Measurements from ENCODE around the gene TJAP1. TPM values are rescaled to one million over a fixed set of nuclear protein-coding genes. Genes with fewer than 3 reads are reported as not detected.

TJAP1 gene
- total and polyA plus RNA-seq, 2 of the 8 experiments (the other 6 are each of a cell fraction or from before 2014, with no cell fraction given): 30.7 to 40.4 TPM

DNA sequence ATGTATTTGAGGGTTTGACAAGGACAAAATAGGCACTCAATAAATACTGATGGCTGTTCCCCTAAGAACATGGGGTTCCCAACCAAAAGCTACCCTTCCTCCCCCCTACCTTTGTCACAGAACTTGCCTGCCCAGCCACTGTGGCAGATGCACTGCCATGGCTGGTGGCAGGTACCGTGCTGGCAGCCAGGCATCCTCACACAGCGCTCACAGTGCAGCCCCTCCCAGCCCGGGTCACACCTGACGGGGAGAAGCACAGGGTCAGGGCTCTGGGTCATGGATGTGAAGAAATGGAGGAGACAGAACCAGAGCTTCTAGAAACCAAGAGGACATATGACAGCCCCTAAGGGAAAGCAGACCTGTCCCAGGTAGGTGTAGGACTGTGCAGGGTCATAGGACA lies 24.5 kb upstream of the TJAP1 start (continued):
- no peak for TF ChIP-seq ATF3 (IDR thresholded peaks at IDR 0.05; ENCODE audit: insufficient read depth, low read depth, low read length)
- TF ChIP-seq CEBPB (IDR thresholded peaks at IDR 0.05; ENCODE audit: low read depth, low read length): no peak
- TF ChIP-seq HDAC6 (IDR thresholded peaks at IDR 0.05; ENCODE audit: low read depth, low read length): no peak
- TF ChIP-seq, protein P1, sequence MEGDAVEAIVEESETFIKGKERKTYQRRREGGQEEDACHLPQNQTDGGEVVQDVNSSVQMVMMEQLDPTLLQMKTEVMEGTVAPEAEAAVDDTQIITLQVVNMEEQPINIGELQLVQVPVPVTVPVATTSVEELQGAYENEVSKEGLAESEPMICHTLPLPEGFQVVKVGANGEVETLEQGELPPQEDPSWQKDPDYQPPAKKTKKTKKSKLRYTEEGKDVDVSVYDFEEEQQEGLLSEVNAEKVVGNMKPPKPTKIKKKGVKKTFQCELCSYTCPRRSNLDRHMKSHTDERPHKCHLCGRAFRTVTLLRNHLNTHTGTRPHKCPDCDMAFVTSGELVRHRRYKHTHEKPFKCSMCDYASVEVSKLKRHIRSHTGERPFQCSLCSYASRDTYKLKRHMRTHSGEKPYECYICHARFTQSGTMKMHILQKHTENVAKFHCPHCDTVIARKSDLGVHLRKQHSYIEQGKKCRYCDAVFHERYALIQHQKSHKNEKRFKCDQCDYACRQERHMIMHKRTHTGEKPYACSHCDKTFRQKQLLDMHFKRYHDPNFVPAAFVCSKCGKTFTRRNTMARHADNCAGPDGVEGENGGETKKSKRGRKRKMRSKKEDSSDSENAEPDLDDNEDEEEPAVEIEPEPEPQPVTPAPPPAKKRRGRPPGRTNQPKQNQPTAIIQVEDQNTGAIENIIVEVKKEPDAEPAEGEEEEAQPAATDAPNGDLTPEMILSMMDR (IDR thresholded peaks at IDR 0.05; ENCODE audit: control extremely low read depth in 1 of 3, insufficient read depth in 1 of 3, low read depth in 1 of 3, low read length in 3 of 3): no peak
- no peak for TF ChIP-seq RFX5 (IDR thresholded peaks at IDR 0.05; ENCODE audit: borderline replicate concordance, low read depth, low read length)
- TF ChIP-seq RNF2 (IDR thresholded peaks at IDR 0.05; ENCODE audit: borderline replicate concordance, low read depth, low read length, missing control alignments, poor library complexity, severe bottlenecking): no peak
- TF ChIP-seq, protein P2, sequence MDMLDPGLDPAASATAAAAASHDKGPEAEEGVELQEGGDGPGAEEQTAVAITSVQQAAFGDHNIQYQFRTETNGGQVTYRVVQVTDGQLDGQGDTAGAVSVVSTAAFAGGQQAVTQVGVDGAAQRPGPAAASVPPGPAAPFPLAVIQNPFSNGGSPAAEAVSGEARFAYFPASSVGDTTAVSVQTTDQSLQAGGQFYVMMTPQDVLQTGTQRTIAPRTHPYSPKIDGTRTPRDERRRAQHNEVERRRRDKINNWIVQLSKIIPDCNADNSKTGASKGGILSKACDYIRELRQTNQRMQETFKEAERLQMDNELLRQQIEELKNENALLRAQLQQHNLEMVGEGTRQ (IDR thresholded peaks at IDR 0.05; ENCODE audit: low read length): no peak
- no peak for TF ChIP-seq MAX (IDR thresholded peaks at IDR 0.05)

All from H1 (cell line).